PC-3 (cell line): ENCODE measurements around the gene CDH11. TPM values are rescaled to one million over a fixed set of nuclear protein-coding genes. Genes with fewer than 3 reads are reported as not detected.

Experiments used
- ATAC-seq: fragments of 200-7000 bp; cut with Tn5 transposase; 2 replicates; pipeline ENCODE4 v1.9.1; 2020; ENCODE audit warnings: mild to moderate bottlenecking, moderate library complexity
- BruUV-seq: library from RNA; stranded (reverse); fragments of 400-500 nt; replicated peaks from 2 replicates; lab custom pipeline; 2021; lab: Mats Ljungman, UMichigan
- CTCF ChIA-PET: fragments of 300-600 bp; sonication (Branson Sonifier 250); formaldehyde crosslinking; loops from one replicate; lab custom pipeline; 2022; ENCODE audit warnings: antibody characterized with exemption; lab: Charles Lee
- POLR2A ChIA-PET: fragments of 300-600 bp; sonication (Branson Sonifier 250); formaldehyde crosslinking; loops from one replicate; lab custom pipeline; 2022; ENCODE audit warnings: antibody characterized with exemption; ENCODE audit not compliant: unreplicated experiment; lab: Charles Lee
- DNase-seq: peaks from one replicate; pipeline ENCODE4 v3.0.0-alpha.2; 2015
- H2AFZ ChIP-seq: fragments of 300-600 bp; sonication (generic); 2 replicates; pipeline ENCODE4 v1.6.0; 2016; ENCODE audit warnings: antibody characterized with exemption, low read length
- H3F3A ChIP-seq: fragments of 300-600 bp; sonication (generic); one replicate; pipeline ENCODE4 v1.6.0; 2017; ENCODE audit warnings: antibody characterized with exemption, low read length, control low read depth, mild to moderate bottlenecking; ENCODE audit not compliant: unreplicated experiment
- H3K27ac ChIP-seq: fragments of 300-600 bp; sonication (generic); 2 replicates; pipeline ENCODE4 v1.5.1; 2016; ENCODE audit warnings: mild to moderate bottlenecking, low read length
- H3K27me3 ChIP-seq: fragments of 300-600 bp; sonication (generic); 2 replicates; pipeline ENCODE4 v1.6.1; 2016; ENCODE audit warnings: low read length, mixed read lengths
- H3K36me3 ChIP-seq: fragments of 300-600 bp; sonication (generic); 2 replicates; pipeline ENCODE4 v1.6.1; 2016; ENCODE audit warnings: low read depth, mixed run types, low read length, mixed read lengths
- H3K4me1 ChIP-seq: fragments of 300-600 bp; sonication (generic); 2 replicates; pipeline ENCODE4 v1.5.1; 2016; ENCODE audit warnings: low read length; ENCODE audit not compliant: insufficient read depth
- H3K4me2 ChIP-seq: fragments of 300-600 bp; sonication (generic); 2 replicates; pipeline ENCODE4 v1.6.0; 2016; ENCODE audit warnings: low read length
- H3K4me3 ChIP-seq: fragments of 300-600 bp; sonication (generic); 2 replicates; pipeline ENCODE4 v1.5.1; 2016; ENCODE audit warnings: mild to moderate bottlenecking, low read length, mixed read lengths
- H3K79me2 ChIP-seq: fragments of 300-600 bp; sonication (generic); 2 replicates; pipeline ENCODE4 v1.6.1; 2017; ENCODE audit warnings: low read length, mixed read lengths
- H3K9ac ChIP-seq: fragments of 300-600 bp; sonication (generic); 2 replicates; pipeline ENCODE4 v1.6.0; 2016; ENCODE audit warnings: mild to moderate bottlenecking, low read length
- H3K9me2 ChIP-seq: fragments of 300-600 bp; sonication (generic); replicated peaks from 2 replicates; pipeline ENCODE4 v1.6.1; 2016; ENCODE audit warnings: mixed run types, low read length, mixed read lengths
- H3K9me3 ChIP-seq: fragments of 300-600 bp; sonication (generic); 2 replicates; pipeline ENCODE4 v1.6.1; 2016; ENCODE audit warnings: low read length, mixed read lengths
- H4K20me1 ChIP-seq: fragments of 300-600 bp; sonication (generic); 2 replicates; pipeline ENCODE4 v1.6.1; 2016; ENCODE audit warnings: low read length, mixed read lengths
- CTCF ChIP-seq: fragments of 300-600 bp; sonication (generic); conservative IDR thresholded peaks from 2 replicates; pipeline ENCODE4 v1.5.1; 2017; ENCODE audit warnings: antibody characterized with exemption, low read depth, mild to moderate bottlenecking, low read length
- EZH2 ChIP-seq: fragments of 300-600 bp; sonication (generic); IDR thresholded peaks from one replicate; pipeline ENCODE4 v1.6.1; 2017; ENCODE audit warnings: antibody characterized with exemption, mild to moderate bottlenecking, low read length; ENCODE audit not compliant: unreplicated experiment
- EZH2phosphoT487 ChIP-seq: fragments of 300-600 bp; sonication (generic); IDR thresholded peaks from 2 replicates; pipeline ENCODE4 v1.6.1; 2018; ENCODE audit warnings: mild to moderate bottlenecking, antibody characterized with exemption, low read length, borderline replicate concordance
- intact Hi-C: fragments of 100-400 bp; cut with micrococcal nuclease; formaldehyde crosslinking; loops from 2 replicates; pipeline ENCODE4 v1.9.0; 2023
- total RNA-seq: library from RNA; depleted of rRNA; stranded (reverse); fragments of >200 nt; gene quantifications from 2 replicates; pipeline ENCODE4 v1.2.3, GENCODE V29; 2014

Gene CDH11
- total RNA-seq, 1 experiment from 2014 or later = 172 TPM

- ChIA-PET POLR2A (no interaction called here), CTCF (no interaction called here)
These were observed 59.8 kb downstream of the CDH11 start for GRCh38 chr16:65061935-65062518.

GRCh38 chr16:65061263-65061662 is 60.6 kb downstream of the CDH11 start:
- POLR2A ChIA-PET = no interaction called here
- peaks cover 91% of the 10 kb centered on the region for H3K79me2 ChIP-seq
- H3K36me3 ChIP-seq = peaks cover 4% of the 10 kb centered on the region; the same call in 1 of the 2 replicates
- no peak overlapping the region for H3K4me2 ChIP-seq
- H3F3A ChIP-seq = no peaks in the 10 kb centered on the region
- DNase-seq (no peak), ATAC-seq (no peak)
- intact Hi-C loops = no loop called here
- H3K27me3 ChIP-seq = no peaks in the 10 kb centered on the region
- BruUV-seq = no TSS peak
- no peaks in the 10 kb centered on the region; the same call in 1 of the 2 replicates for H4K20me1 ChIP-seq
- H2AFZ ChIP-seq = no peak overlapping the region
- H3K4me3 ChIP-seq = no peak overlapping the region
- no peak overlapping the region for H3K9ac ChIP-seq
- H3K27ac ChIP-seq = no peak overlapping the region
- TF ChIP-seq CTCF = no peak
- no peak for TF ChIP-seq EZH2phosphoT487
- no peak for TF ChIP-seq EZH2
- H3K9me2 ChIP-seq = no peaks in the 10 kb centered on the region
- H3K9me3 ChIP-seq = no peaks in the 10 kb centered on the region
- H3K4me1 ChIP-seq = peaks cover 7% of the 10 kb centered on the region; the same call in 1 of the 2 replicates
- CTCF ChIA-PET = no interaction called here

More at GRCh38 chr16:65061935-65062518, 59.8 kb downstream of the CDH11 start:
- no peaks in the 10 kb centered on the region for H3K9me3 ChIP-seq
- BruUV-seq = no TSS peak
- no peak overlapping the region for H2AFZ ChIP-seq
- H4K20me1 ChIP-seq = no peaks in the 10 kb centered on the region; the same call in 1 of the 2 replicates
- H3K79me2 ChIP-seq = peaks cover 96% of the 10 kb centered on the region
- H3K4me2 ChIP-seq = no peak overlapping the region
- no peaks in the 10 kb centered on the region for H3K9me2 ChIP-seq
- no peak overlapping the region for H3K4me3 ChIP-seq
- no peaks in the 10 kb centered on the region for H3F3A ChIP-seq
- TF ChIP-seq EZH2 (no peak), CTCF (no peak), EZH2phosphoT487 (no peak)
- peaks cover 7% of the 10 kb centered on the region; the same call in 1 of the 2 replicates for H3K4me1 ChIP-seq
- no peaks in the 10 kb centered on the region for H3K27me3 ChIP-seq
- DNase-seq (no peak), ATAC-seq (peak; percentile 53)
- H3K27ac ChIP-seq = no peak overlapping the region
- intact Hi-C loops = no loop called here
- H3K36me3 ChIP-seq = peaks cover 4% of the 10 kb centered on the region; the same call in 1 of the 2 replicates
- H3K9ac ChIP-seq = no peak overlapping the region

GRCh38 chr16:65059406-65059980 is 62.4 kb downstream of the CDH11 start:
- H3K79me2 ChIP-seq = peaks cover 91% of the 10 kb centered on the region

More at GRCh38 chr16:65059406-65059980, 62.4 kb downstream of the CDH11 start:
- H3K9me3 ChIP-seq = no peaks in the 10 kb centered on the region
- intact Hi-C loops = no loop called here
- H3K4me3 ChIP-seq = no peak overlapping the region
- CTCF ChIA-PET = no interaction called here
- H3K27me3 ChIP-seq = no peaks in the 10 kb centered on the region
- no peak overlapping the region for H3K4me2 ChIP-seq
- no peak for DNase-seq
- H3K4me1 ChIP-seq = peaks cover 7% of the 10 kb centered on the region; the same call in 1 of the 2 replicates
- peaks cover 4% of the 10 kb centered on the region; the same call in 1 of the 2 replicates for H3K36me3 ChIP-seq
- POLR2A ChIA-PET = no interaction called here
- no TSS peak for BruUV-seq
- no peak overlapping the region for H3K9ac ChIP-seq
- TF ChIP-seq EZH2 (no peak), EZH2phosphoT487 (no peak), CTCF (no peak)
- H3F3A ChIP-seq = no peaks in the 10 kb centered on the region
- no peak for ATAC-seq
- no peaks in the 10 kb centered on the region for H3K9me2 ChIP-seq
- no peaks in the 10 kb centered on the region for H4K20me1 ChIP-seq
- H2AFZ ChIP-seq = no peak overlapping the region
- H3K27ac ChIP-seq = no peak overlapping the region
